H1 (cell line): ENCODE data around the gene ZNF385C. TPM values are rescaled to one million over a fixed set of nuclear protein-coding genes. Genes with fewer than 3 reads are reported as not detected.

Experiments
- BCL11A ChIP-seq, 2 experiments: IDR thresholded peaks; one replicate each; pipeline ENCODE4 v1.6.1; 2011; ENCODE audit warnings: low read depth in 2 of 2, low read length in 2 of 2, mild to moderate bottlenecking in 2 of 2
- polyA plus RNA-seq, 7 experiments: library from polyadenylated mRNA; depleted of rRNA in 3 of 7; stranded (reverse) in 5 of 7; unstranded in 2 of 7; fragments of >200 nt in 5 of 7; fragments of 200-250 nt in 2 of 7; gene quantifications; 1 replicate in 5 of 7; 2 replicates in 1 of 7; 4 replicates in 1 of 7; pipeline versions ENCODE4 v1.2.1 to v1.2.3, GENCODE V29; 2011 to 2013; ENCODE audit warnings: missing spikeins in 2 of 7, mixed read lengths in 2 of 7
- total RNA-seq: library from RNA; stranded (reverse); fragmentation: NEBNext Ultra II Directional; extraction: Animal tissue kit (Norgen Biotek cat#: 25700); gene quantifications from 2 replicates; pipeline ENCODE4 v1.2.1, GENCODE V29; 2021
- TF ChIP-seq, protein P1 (sequence below): IDR thresholded peaks from 2 replicates; pipeline ENCODE4 v1.6.1; 2012; ENCODE audit warnings: low read length, inconsistent platforms
- TF ChIP-seq, protein P2 (sequence below): IDR thresholded peaks from 2 replicates; pipeline ENCODE4 v1.6.1; 2012; ENCODE audit warnings: inconsistent platforms

ZNF385C gene
- total and polyA plus RNA-seq, 2 of the 8 experiments (the other 6 are each of a cell fraction or from before 2014, with no cell fraction given), result 3.9 to 6.1 TPM

DNA sequence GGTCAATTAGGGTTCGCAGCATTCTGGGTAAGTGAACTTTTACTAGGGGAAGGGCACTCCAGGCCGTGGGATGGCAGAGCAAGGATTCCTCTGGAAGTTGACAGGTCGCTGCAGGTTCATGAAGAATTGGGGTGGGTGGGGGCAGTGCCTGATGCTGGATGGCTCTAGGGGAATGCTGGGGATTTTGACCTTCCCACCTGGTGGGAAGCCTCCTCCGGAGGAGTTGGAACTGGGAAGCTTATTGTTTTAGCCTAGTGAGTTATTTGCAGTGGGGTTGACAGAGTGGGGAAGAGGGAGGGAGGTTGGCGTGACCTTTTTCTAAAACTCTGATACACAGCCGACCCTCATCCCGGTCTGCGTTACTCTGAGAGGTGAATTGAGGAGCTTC is 47.3 kb downstream of the ZNF385C start (continued):
- TF ChIP-seq, protein P1, sequence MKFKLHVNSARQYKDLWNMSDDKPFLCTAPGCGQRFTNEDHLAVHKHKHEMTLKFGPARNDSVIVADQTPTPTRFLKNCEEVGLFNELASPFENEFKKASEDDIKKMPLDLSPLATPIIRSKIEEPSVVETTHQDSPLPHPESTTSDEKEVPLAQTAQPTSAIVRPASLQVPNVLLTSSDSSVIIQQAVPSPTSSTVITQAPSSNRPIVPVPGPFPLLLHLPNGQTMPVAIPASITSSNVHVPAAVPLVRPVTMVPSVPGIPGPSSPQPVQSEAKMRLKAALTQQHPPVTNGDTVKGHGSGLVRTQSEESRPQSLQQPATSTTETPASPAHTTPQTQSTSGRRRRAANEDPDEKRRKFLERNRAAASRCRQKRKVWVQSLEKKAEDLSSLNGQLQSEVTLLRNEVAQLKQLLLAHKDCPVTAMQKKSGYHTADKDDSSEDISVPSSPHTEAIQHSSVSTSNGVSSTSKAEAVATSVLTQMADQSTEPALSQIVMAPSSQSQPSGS, result no peak
- TF ChIP-seq BCL11A (IDR thresholded peaks at IDR 0.05; ENCODE audit: low read depth in 2 of 2, low read length in 2 of 2), result no peak
- TF ChIP-seq, protein P2, sequence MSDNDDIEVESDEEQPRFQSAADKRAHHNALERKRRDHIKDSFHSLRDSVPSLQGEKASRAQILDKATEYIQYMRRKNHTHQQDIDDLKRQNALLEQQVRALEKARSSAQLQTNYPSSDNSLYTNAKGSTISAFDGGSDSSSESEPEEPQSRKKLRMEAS, result no peak
- TF ChIP-seq, all 59 proteins: peak for 2
